Inflammatory macrophage treated with lipopolysaccharide for 4 hours (primary cell): Measurements from ENCODE around the gene ASTN2.
A peak's percentile ranks its signal among the peaks of the same experiment; 100 is the strongest.
"Not testable (repeated sequence)": the region's sequence is repeated elsewhere in the genome, so short reads cannot be mapped to it uniquely, and the experiment has no call there.

ENCODE experiments used
- DNase-seq: peaks from one replicate; pipeline ENCODE4 v3.0.0-alpha.2; 2020

ASTN2 gene

DNA sequence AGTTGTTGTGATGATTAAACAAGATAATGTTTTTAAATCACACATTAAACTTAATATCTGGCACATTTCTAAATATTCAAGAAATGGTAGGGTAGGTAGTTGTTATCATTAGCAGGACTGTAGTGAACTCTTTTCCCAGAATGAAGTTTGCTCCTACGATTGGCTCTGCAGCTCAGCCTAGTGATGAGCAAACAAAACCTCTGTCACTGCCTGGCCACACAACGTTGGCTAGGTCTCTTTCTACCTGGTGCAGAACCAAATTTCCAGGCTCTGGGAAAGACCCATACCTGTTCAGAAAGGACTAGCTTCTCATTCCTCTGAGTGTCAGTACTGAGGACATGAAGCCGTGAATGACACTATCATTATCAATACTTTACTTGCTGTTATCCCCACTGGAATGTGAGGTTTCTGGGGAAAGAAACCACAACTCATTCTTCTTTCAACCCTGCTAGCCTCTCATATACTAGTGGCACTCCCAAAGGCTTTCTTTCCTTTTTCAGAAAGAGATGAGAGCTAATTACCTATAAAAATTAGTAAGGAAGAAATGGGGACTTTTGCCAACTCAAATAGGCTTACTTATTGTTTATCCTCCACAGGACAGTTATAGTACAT, 947.0 kb downstream of the ASTN2 start:
- no peak for DNase-seq

- DNase-seq = no peak
Measured at GRCh38 chr9:116466271-116467235, 948.3 kb downstream of the ASTN2 start.

GRCh38 chr9:116465576-116466270, 949.1 kb downstream of the ASTN2 start:
- DNase-seq = no peak

DNA sequence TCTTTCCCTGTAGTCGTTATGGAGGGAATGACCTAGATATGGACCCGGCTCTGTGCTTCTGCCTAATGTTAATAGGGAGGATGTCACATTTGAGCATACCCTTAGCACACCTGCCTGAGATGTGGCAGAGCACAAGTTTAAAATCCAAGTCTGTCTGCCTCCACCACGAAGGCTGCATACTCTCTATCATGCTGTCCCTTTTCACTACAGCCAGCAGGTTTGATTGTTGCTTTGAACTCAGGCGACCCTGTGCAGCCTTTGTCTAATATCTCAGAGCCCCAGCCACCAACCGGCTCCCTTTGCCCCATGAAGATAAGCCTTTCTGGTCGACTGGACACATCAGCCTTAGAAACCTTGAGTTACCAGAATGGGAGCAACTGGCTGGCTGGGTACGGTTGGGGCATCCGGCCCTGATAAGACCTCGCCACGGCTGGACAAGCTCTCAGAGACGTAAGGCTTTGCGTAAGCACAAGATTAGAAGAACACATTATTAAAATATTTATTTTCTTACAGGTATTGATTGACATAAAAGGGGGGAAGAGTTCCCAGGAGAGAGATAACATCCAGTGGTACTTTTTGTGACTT, 949.8 kb downstream of the ASTN2 start:
- no peak for DNase-seq

- no peak for DNase-seq
Measured at GRCh38 chr9:116464423-116464822, 950.4 kb downstream of the ASTN2 start.

DNA sequence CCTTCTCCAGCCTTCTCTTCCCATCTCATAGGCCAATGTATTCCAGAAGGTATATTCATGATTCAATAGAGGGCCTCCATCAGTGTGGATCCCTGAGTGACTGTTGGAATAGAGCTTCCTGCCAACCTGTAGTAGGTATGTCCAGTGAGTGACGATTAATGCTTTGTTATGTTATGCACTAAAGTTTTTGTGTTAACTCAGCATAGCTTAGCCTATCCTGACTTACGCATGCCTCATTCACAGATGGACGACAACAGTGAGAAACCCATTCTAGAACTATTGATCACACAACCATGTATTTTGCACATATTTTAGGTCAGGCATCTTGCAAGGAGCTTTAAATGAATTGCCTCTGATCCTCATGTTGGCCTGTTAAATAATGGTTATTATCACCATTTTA, 953.2 kb downstream of the ASTN2 start:
- no peak for DNase-seq

DNA sequence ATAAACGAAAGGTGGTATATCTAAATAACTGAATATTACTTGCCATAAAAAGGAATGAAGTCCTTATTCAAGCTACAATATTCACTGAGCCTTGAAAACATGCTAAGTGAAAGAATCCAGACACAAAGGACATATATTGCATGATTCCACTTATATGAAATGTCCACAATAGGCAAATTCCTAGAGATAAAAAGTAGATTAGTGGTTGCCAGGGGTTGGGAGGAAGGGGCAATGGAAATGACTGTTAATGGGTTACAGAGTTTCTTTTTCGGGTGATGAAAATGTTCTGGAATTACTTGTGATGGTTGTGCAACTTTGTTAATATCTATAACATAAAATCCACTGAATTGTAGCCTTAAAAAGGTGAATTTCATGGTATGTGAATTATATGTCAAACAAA, 954.8 kb downstream of the ASTN2 start:
- no peak for DNase-seq

DNA sequence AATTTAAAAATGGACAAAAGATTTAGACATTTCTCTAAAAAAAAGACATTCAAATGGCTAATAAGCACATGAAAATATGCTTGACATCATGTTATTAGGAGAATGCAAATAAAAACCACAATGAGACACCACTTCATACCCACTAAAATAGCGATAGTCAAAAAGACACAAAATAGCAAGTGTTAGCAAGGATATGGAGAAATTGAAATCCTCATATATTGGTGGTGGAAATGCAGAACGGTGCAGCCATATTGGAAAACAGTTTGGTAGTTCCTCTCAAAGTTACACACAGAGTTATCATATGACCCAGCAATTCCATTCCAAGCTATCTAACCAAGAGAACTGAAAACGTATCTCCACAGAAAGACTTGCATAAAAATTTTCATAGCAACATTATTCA, 955.3 kb downstream of the ASTN2 start:
- no peak for DNase-seq

DNA sequence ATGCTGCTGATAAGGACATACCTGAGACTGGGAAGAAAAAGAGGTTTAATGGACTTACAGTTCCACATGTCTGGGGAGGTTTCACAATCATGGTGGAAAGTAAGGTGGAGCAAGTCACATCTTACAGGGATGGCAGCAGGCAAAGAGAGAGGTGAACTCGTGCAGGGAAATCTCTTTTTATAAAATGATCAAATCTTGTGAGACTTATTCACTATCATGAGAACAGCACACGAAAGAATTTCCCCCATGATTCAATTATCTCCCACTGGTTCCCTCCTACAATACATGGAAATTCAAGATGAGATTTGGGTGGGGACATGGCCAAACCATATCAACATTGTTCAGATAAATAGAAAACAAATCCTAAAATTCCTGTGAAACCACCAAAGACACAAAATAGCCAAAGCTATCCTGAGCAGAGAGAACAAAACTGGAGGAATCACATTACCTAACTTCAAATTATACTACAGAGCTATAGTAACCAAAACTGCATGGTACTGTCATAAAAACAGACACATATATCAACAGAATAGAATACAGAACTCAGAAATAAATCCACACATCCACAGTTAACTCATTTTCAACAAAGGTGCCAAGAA, 958.3 kb downstream of the ASTN2 start:
- no peak for DNase-seq

DNA sequence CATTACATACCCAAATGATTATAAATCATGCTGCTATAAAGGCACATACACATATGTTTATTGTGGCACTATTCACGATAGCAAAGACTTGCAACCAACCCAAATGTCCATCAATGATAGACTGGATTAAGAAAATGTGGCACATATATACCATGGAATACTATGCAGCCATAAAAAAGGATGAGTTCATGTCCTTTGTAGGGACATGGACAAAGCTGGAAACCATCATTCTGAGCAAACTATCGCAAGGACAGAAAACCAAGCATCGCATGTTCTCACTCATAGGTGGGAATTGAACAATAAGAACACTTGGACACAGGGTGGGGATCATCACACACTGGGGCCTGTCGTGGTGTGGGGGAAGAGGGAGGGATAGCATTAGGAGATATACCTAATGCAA, 960.3 kb downstream of the ASTN2 start:
- not testable (repeated sequence) for DNase-seq

DNA sequence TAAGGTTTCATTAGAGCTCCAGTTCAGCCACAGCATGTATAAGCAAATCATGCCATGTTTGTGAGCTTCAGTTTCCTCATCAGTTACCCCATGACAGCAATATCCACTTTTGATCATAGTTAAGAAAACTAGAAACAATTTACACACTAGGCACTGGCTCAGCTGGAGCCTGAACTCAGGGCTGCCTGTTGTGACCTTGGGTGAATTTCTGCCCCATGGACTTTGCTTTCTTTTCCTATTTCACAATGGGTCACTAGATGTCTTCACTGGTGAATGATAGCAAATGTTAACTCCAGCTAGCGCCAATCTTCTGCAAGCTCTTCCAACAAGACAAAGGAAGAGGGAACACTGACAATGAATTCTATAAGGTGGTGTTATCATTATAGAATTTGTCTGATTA, 961.1 kb downstream of the ASTN2 start:
- no peak for DNase-seq

GRCh38 chr9:116452634-116453033, 962.2 kb downstream of the ASTN2 start:
- peak; percentile 24 for DNase-seq

GRCh38 chr9:116452227-116452626, 962.6 kb downstream of the ASTN2 start:
- DNase-seq = no peak

- DNase-seq = no peak
Measured at GRCh38 chr9:116451500-116452115, 963.2 kb downstream of the ASTN2 start.

- DNase-seq = peak; percentile 95
Measured at GRCh38 chr9:116450378-116451139, 964.3 kb downstream of the ASTN2 start.

DNA sequence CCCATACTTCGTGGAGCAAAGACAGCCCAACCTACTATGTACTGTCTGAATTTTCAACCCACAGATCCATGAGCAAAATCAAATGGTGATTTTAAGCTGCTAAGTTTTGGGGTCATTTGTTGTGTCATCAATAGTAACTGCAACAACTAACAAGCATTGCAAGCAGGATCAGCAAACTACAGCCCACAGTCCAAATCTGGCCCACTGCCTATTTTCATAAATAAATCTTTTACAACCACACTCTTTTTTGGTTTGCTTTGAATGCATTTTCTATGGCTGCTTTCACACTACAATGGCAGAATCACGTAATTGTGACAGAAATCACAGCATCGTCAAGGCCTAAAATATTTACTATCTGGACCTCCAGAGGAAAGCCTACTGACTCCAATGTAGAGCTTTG, 964.9 kb downstream of the ASTN2 start:
- DNase-seq = no peak

DNA sequence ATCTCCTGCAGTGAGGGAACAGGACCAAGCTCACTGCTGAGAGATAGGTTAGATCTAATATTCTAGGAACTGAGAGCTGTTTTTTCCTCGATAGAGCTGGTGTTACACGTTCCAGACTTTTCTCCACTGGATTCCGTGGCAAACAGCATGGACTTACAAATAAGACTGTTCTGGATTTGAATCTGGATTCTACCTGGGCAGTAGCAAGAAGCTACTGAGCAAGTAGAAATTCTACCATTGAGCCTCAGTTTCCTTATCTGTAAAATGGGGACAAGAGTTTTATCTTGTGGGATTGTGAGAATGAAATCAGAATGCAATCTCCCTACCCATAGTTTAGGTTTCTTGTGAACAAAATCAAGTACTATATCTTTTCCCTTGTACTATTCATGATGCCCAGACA, 966.4 kb downstream of the ASTN2 start:
- DNase-seq = no peak

GRCh38 chr9:116447934-116448333, 966.9 kb downstream of the ASTN2 start:
- DNase-seq = no peak

DNA sequence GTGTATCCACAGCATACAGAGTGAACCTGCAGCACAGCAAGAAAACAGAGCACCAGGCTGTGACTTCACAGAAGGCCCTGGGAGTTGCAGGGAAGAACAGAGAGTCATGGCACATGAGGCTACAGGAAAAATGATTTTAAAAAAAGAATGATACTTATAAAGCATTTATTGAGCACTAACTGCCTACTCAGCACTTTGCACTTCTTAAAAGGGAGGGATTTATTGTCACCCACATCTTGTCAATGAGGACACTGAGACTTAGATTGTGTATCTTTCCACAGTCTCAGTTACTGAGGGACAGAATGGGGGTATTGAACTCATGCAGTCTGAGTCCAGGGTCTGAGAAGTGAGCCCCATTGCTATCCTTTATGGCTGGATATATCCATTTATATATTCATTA, 972.3 kb downstream of the ASTN2 start:
- DNase-seq = no peak

GRCh38 chr9:116437411-116438370, 977.2 kb downstream of the ASTN2 start:
- no peak for DNase-seq
